IMR-90 (cell line): ENCODE measurements around the gene ITPR2. TPM values are rescaled to one million over a fixed set of nuclear protein-coding genes. Genes with fewer than 3 reads are reported as not detected.
A peak's percentile ranks its signal among the peaks of the same experiment; 100 is the strongest.

Experiments used
- ATAC-seq: fragments of 200-7000 bp; cut with Tn5 transposase; 2 replicates; pipeline ENCODE4 v1.9.1; 2020; ENCODE audit warnings: low read depth, mild to moderate bottlenecking, moderate library complexity
- BruUV-seq: library from RNA; stranded (reverse); fragments of 400-500 nt; replicated peaks from 2 replicates; lab custom pipeline; 2021; lab: Mats Ljungman, UMichigan
- CTCF ChIA-PET: fragments of 300-600 bp; formaldehyde crosslinking; extraction: SDS; loops from one replicate; lab custom pipeline; 2021; ENCODE audit warnings: antibody characterized with exemption; lab: Yijun Ruan, JAX
- POLR2A ChIA-PET: fragments of 300-600 bp; sonication (Branson Sonifier 250); formaldehyde crosslinking; loops from one replicate; lab custom pipeline; 2022; ENCODE audit warnings: antibody characterized with exemption; ENCODE audit not compliant: unreplicated experiment; lab: Charles Lee
- DNase-seq: peaks from one replicate; pipeline ENCODE4 v3.0.0; 2013
- H2AFZ ChIP-seq: replicated peaks from 2 replicates; pipeline ENCODE3; 2013; ENCODE audit warnings: low read length, mild to moderate bottlenecking; ENCODE audit not compliant: poor library complexity
- H2AK5ac ChIP-seq: 2 replicates; pipeline ENCODE4 v1.6.1; 2013; ENCODE audit warnings: low read depth, low read length, inconsistent platforms
- H2AK9ac ChIP-seq: replicated peaks from 2 replicates; pipeline ENCODE3; 2013; ENCODE audit warnings: mild to moderate bottlenecking, low read depth, low read length, moderate library complexity; ENCODE audit not compliant: poor library complexity
- H2BK120ac ChIP-seq: 2 replicates; pipeline ENCODE4 v1.6.1; 2013; ENCODE audit warnings: low read depth, low read length, inconsistent platforms
- H2BK15ac ChIP-seq: 3 replicates; pipeline ENCODE4 v1.6.1; 2013; ENCODE audit warnings: low read depth, low read length, inconsistent platforms
- H2BK20ac ChIP-seq: 2 replicates; pipeline ENCODE4 v1.6.1; 2013; ENCODE audit warnings: low read depth, mild to moderate bottlenecking, inconsistent platforms, low read length, moderate library complexity
- H2BK5ac ChIP-seq: 2 replicates; pipeline ENCODE4 v1.6.1; 2013; ENCODE audit warnings: mild to moderate bottlenecking, low read depth, low read length, inconsistent platforms; ENCODE audit not compliant: poor library complexity, severe bottlenecking
- H3K14ac ChIP-seq: replicated peaks from 2 replicates; pipeline ENCODE4 v1.6.1; 2013; ENCODE audit warnings: low read depth, low read length, inconsistent platforms
- H3K18ac ChIP-seq: 2 replicates; pipeline ENCODE4 v1.6.1; 2013; ENCODE audit warnings: low read depth, low read length, control low read depth
- H3K23ac ChIP-seq: 2 replicates; pipeline ENCODE4 v1.6.1; 2013; ENCODE audit warnings: low read depth, low read length, inconsistent platforms
- H3K27ac ChIP-seq: 2 replicates; pipeline ENCODE4 v1.5.1; 2013; ENCODE audit warnings: mild to moderate bottlenecking, control low read depth, low read length; ENCODE audit not compliant: insufficient read depth
- H3K27me3 ChIP-seq: 2 replicates; pipeline ENCODE4 v1.6.1; 2013; ENCODE audit warnings: low read length; ENCODE audit not compliant: control insufficient read depth, insufficient read depth
- H3K36me3 ChIP-seq: 2 replicates; pipeline ENCODE4 v1.6.1; 2013; ENCODE audit warnings: low read length, mixed read lengths; ENCODE audit not compliant: control insufficient read depth, insufficient read depth
- H3K4ac ChIP-seq: 2 replicates; pipeline ENCODE4 v1.6.1; 2013; ENCODE audit warnings: low read depth, low read length, inconsistent platforms
- H3K4me1 ChIP-seq: 2 replicates; pipeline ENCODE4 v1.6.1; 2013; ENCODE audit warnings: low read length, mixed read lengths; ENCODE audit not compliant: control insufficient read depth, insufficient read depth
- H3K4me2 ChIP-seq: 2 replicates; pipeline ENCODE4 v1.6.1; 2013; ENCODE audit warnings: low read depth, mild to moderate bottlenecking, control low read depth, low read length, moderate library complexity
- H3K4me3 ChIP-seq: 2 replicates; pipeline ENCODE4 v1.5.1; 2013; ENCODE audit warnings: low read depth, mild to moderate bottlenecking, control low read depth, low read length, moderate library complexity; ENCODE audit not compliant: insufficient read depth
- H3K56ac ChIP-seq: 2 replicates; pipeline ENCODE4 v1.6.1; 2013; ENCODE audit warnings: low read length, inconsistent platforms; ENCODE audit not compliant: insufficient read depth; ENCODE audit errors: extremely low read depth
- H3K79me1 ChIP-seq, 2 experiments: 2 replicates each; pipeline ENCODE4 v1.6.1; 2013; ENCODE audit warnings: low read length in 2 of 2, inconsistent platforms in 1 of 2, low read depth in 1 of 2
- H3K9ac ChIP-seq: 2 replicates; pipeline ENCODE4 v1.6.1; 2013; ENCODE audit warnings: low read depth, low read length, control low read depth
- H3K9me1 ChIP-seq: 2 replicates; pipeline ENCODE4 v1.6.1; 2013; ENCODE audit warnings: low read length, inconsistent platforms; ENCODE audit not compliant: insufficient read depth
- H3K9me3 ChIP-seq: 2 replicates; pipeline ENCODE4 v1.6.1; 2013; ENCODE audit warnings: low read length; ENCODE audit not compliant: control insufficient read depth, insufficient read depth
- H4K20me1 ChIP-seq: 2 replicates; pipeline ENCODE4 v1.6.1; 2013; ENCODE audit warnings: low read length, inconsistent platforms; ENCODE audit not compliant: insufficient read depth
- H4K5ac ChIP-seq: 2 replicates; pipeline ENCODE4 v1.6.1; 2013; ENCODE audit warnings: mild to moderate bottlenecking, low read depth, low read length, control low read depth
- H4K8ac ChIP-seq, 2 experiments: 2 replicates each; pipeline ENCODE4 v1.6.1; 2013; ENCODE audit warnings: low read depth in 2 of 2, low read length in 2 of 2, control low read depth in 1 of 2, inconsistent platforms in 1 of 2
- H4K91ac ChIP-seq: 2 replicates; pipeline ENCODE4 v1.6.1; 2013; ENCODE audit warnings: low read depth, low read length, inconsistent platforms; ENCODE audit not compliant: insufficient read depth
- BHLHE40 ChIP-seq: fragments of 150-350 bp; IDR thresholded peaks from 2 replicates; pipeline ENCODE4 v1.6.1; 2016; ENCODE audit warnings: mild to moderate bottlenecking, low read depth, low read length
- CHD1 ChIP-seq: IDR thresholded peaks from 2 replicates; pipeline ENCODE4 v1.6.1; 2012; ENCODE audit warnings: low read depth, low read length, improper control_type of control experiment
- CTCF ChIP-seq: conservative IDR thresholded peaks from 2 replicates; pipeline ENCODE4 v1.5.1; 2012; ENCODE audit warnings: mild to moderate bottlenecking, low read depth, low read length, improper control_type of control experiment
- ELK1 ChIP-seq: fragments of 150-350 bp; IDR thresholded peaks from 2 replicates; pipeline ENCODE4 v1.6.1; 2016; ENCODE audit warnings: low read depth, mild to moderate bottlenecking, low read length, moderate library complexity, borderline replicate concordance
- FOS ChIP-seq: fragments of 150-350 bp; IDR thresholded peaks from 2 replicates; pipeline ENCODE4 v1.6.1; 2016; ENCODE audit warnings: low read depth, low read length
- MXI1 ChIP-seq: IDR thresholded peaks from 2 replicates; pipeline ENCODE4 v1.6.1; 2012; ENCODE audit warnings: low read depth, mild to moderate bottlenecking, low read length, moderate library complexity, borderline replicate concordance
- NFE2L2 ChIP-seq: fragments of 150-350 bp; IDR thresholded peaks from 2 replicates; pipeline ENCODE4 v1.6.1; 2016; ENCODE audit warnings: low read depth, mild to moderate bottlenecking, low read length
- POLR2A ChIP-seq: IDR thresholded peaks from 2 replicates; pipeline ENCODE4 v1.6.1; 2012; ENCODE audit warnings: mild to moderate bottlenecking, low read depth, low read length
- RAD21 ChIP-seq: IDR thresholded peaks from 2 replicates; pipeline ENCODE4 v1.6.1; 2012; ENCODE audit warnings: low read length, improper control_type of control experiment
- RFX5 ChIP-seq: IDR thresholded peaks from 2 replicates; pipeline ENCODE4 v1.8.0; 2012; ENCODE audit warnings: low read depth, mild to moderate bottlenecking, low read length, moderate library complexity
- SMC3 ChIP-seq: fragments of 150-350 bp; IDR thresholded peaks from 2 replicates; pipeline ENCODE4 v1.6.1; 2016; ENCODE audit warnings: low read depth, mild to moderate bottlenecking, antibody characterized with exemption, low read length, moderate library complexity
- USF2 ChIP-seq: fragments of 150-350 bp; IDR thresholded peaks from 2 replicates; pipeline ENCODE4 v1.6.1; 2017; ENCODE audit warnings: mild to moderate bottlenecking, antibody characterized with exemption, low read length, low read depth
- WGBS, 2 experiments: methylation state at CpG; one replicate each; pipeline versions ENCODE4 v1.1.5 to v1.1.7; 2013; ENCODE audit warnings: missing lambda C conversion rate in 2 of 2; ENCODE audit not compliant: insufficient read length in 1 of 2; ENCODE audit errors: extremely low coverage in 2 of 2; 5-methylcytosine and 5-hydroxymethylcytosine counted together
- dilution Hi-C: fragments of 300-500 bp; cut with HindIII; formaldehyde crosslinking; loops from one replicate; pipeline ENCODE4 v1.14.3; 2018; ENCODE audit warnings: low sequenced_read_pairs; ENCODE audit not compliant: unreplicated experiment
- in situ Hi-C: fragments of 300-500 bp; cut with MboI; formaldehyde crosslinking; loops from 3 replicates; pipeline ENCODE4 v1.14.3; 2019; ENCODE audit warnings: low sequenced_read_pairs, inconsistent platforms, mixed read lengths
- intact Hi-C: fragments of 100-400 bp; cut with micrococcal nuclease; formaldehyde crosslinking; loops from 2 replicates; pipeline ENCODE4 v1.10.0; 2022
- polyA plus RNA-seq, 3 experiments: library from polyadenylated mRNA; depleted of rRNA; stranded (reverse); fragments of >200 nt; gene quantifications; 2 replicates each; pipeline ENCODE4 v1.2.3, GENCODE V29; 2012; ENCODE audit warnings: low replicate concordance in 1 of 3
- total RNA-seq: library from RNA; depleted of rRNA; stranded (reverse); fragments of >200 nt; gene quantifications from 2 replicates; pipeline ENCODE4 v1.2.3, GENCODE V29; 2012

Gene ITPR2
- total and polyA plus RNA-seq, 2 of the 4 experiments (the other 2 are of a cell fraction) = 1.2 to 9.0 TPM

GRCh38 chr12:26801486-26801885 lies 31.5 kb downstream of the ITPR2 start:
- Histone ChIP-seq H3K56ac (no peak overlapping the region), H4K5ac (no peak overlapping the region), H2BK5ac (no peak overlapping the region), H3K18ac (no peak overlapping the region), H2BK20ac (no peak overlapping the region), H4K91ac (no peak overlapping the region), H2AFZ (no peak overlapping the region), H3K36me3 (no peaks in the 10 kb centered on the region; the same call in 1 of the 2 replicates), H2AK9ac (no peak overlapping the region), H4K20me1 (no peaks in the 10 kb centered on the region), H3K4me2 (no peak overlapping the region), H4K8ac (no peak overlapping the region), H2BK120ac (no peak overlapping the region), H2BK15ac (no peak overlapping the region), H3K4ac (no peak overlapping the region), H3K14ac (no peak overlapping the region), H3K4me1 (no peaks in the 10 kb centered on the region; the same call in 1 of the 2 replicates), H3K27me3 (no peaks in the 10 kb centered on the region), H3K23ac (0 out of 2 replicates have a peak overlapping the region, but pooled peaks have one; percentile 8), H2AK5ac (no peak overlapping the region), H3K9ac (no peak overlapping the region), H3K4me3 (no peak overlapping the region), H3K9me1 (no peaks in the 10 kb centered on the region), H3K9me3 (no peaks in the 10 kb centered on the region), H3K79me1 (0 out of 4 replicates have a peak, but pooled peaks cover 0 to 3% of the 10 kb centered on the region in 2 experiments), H3K27ac (no peak overlapping the region)
- no CpG with 5 or more reads among the region's 1 CpG for WGBS, 2 experiments
- intact Hi-C loops (no loop called here), in situ Hi-C loops (no loop called here), dilution Hi-C loops (no loop called here)
- BruUV-seq = no TSS peak
- ChIA-PET POLR2A (no interaction called here), CTCF (interaction anchor here (0.8 kb wide), 1 partner anchor 84 kb away, joined by 3 read pairs; no protein-coding TSS in a partner anchor)
- ATAC-seq (no peak), DNase-seq (no peak)
- TF ChIP-seq BHLHE40 (no peak), SMC3 (no peak), RAD21 (no peak), ELK1 (no peak), NFE2L2 (no peak), CHD1 (no peak), MXI1 (no peak), CTCF (no peak), USF2 (no peak), RFX5 (no peak), FOS (no peak), POLR2A (no peak)
